SIG-M5 (cell line): Measurements from ENCODE around the gene ANK3.

Experiments used
- DNase-seq: peaks from one replicate; lab custom pipeline; 2025; lab: John Stamatoyannopoulos, UW

ANK3 gene

DNA sequence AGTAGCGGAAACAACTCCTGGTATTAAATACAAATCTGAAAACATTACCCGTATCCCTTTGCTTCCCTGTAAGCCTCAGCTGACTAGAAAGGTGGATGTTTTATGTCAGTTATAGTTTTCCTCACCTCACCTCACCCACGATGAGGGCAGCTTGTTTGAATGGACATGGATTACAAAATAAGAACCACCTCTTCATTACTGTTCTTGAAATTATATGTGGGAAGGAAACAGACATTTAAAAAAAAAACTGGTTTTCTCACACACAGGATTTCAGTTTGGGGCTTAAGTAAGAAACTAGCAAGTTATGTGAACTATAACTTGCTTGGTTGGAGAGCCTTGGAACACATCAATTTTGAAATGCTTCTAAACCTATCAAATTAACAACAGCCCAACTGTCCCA is 250.4 kb downstream of the ANK3 start:
- DNase-seq, result no peak

DNA sequence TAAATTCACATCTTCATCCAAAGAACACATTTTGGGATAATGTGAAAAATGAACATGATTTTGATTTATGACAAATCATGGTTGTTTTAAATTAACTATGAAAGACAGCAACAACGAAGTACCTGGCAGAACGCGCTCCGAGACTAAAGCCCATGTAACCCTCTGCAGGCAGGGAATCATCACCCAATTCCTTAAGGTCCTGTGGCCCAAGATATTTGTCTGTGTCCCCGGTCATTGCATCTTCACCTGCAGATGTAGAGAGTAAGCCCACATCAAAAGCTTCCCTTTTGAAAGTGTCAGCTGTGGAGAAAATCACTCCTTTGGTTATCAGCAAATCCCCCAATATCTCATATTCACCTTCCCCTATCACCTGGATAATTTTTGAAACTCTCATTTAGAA is 250.8 kb downstream of the ANK3 start:
- no peak for DNase-seq

DNA sequence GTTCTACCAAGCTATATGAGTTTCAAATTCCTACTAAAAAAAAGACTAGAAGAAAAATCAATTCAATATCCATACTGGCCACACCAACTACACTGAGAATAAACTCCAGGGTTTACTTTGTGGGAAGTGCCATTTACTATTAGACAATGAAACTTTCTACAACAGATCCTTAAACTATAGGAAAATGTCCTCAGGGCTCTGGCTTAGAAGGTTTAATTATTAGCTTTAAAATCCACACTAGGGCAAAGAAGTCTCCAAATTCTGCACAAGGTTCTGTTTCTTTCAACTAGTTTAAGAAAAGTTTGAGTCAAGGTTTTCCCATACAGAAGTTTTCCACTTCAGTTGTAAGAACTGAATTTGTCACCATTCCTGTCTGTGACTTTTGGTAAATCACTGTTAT is 251.6 kb downstream of the ANK3 start:
- DNase-seq, result no peak

DNA sequence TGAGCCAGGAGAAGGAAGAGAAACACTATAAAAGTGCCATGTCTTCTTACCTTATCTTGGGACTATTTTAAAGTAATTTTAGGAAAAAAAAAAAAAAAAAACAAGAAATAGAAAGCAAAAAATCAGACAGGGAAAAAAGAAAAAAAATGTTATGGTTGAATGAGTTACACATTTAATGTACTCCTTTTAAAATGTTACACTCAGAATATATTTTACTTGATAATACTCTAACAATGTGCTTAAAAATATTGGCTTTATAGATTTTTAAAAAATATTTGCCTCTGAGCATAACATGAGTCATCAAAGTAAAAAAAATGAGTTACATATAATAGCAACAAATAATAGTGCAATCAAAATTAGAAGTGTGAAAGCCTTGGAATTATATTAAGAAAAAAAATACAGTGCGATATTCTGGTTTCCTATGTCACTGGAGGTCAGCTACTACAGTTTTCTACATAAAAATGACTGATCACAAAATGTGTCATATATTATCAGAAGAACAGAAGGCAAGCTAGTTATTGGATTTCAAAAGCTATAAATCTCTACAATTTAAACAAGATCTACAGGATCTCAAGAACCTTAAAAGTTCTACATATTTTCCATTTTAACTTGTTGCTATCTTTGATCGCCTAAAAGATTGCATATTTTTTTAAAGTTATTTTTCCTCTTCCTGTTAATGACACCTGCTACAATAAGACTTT is 252.2 kb downstream of the ANK3 start:
- DNase-seq, result no peak

DNA sequence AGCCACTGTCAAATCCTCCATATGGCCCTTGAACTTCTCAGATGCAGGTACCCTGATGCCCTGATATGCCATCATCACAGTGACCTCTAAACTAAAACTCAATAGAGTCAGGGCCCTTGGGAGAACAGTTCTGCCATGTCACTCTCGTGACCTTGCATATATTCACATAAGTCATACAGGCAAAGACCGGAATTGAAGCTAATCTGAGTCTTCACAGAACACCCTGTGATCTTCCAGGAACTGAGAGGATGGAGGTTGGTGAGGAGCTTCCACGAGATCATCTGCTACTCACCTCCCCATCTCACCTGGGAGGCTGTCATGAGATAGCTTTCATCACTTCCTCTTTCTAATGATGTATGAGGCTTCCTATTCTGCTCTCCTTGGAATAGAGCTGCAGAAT is 254.7 kb downstream of the ANK3 start:
- DNase-seq, result no peak

DNA sequence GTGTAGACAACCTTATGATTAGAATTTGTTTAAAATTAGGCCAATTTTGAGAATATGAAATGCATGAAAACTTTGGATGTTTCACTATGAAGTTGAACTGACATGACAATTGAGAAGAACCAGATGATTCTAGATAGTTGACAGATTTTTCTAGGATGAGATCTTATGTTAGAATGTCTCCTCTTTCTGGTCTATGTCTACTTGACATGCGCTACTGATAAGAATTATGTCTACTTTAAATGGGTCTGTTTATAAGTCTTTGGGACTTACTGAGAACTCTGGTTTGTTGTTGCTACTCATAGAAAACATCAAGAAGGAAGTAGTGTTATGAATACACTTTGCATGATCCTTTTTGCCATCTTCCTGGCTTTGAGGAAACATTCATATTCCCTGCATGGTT is 255.1 kb downstream of the ANK3 start:
- DNase-seq, result no peak

DNA sequence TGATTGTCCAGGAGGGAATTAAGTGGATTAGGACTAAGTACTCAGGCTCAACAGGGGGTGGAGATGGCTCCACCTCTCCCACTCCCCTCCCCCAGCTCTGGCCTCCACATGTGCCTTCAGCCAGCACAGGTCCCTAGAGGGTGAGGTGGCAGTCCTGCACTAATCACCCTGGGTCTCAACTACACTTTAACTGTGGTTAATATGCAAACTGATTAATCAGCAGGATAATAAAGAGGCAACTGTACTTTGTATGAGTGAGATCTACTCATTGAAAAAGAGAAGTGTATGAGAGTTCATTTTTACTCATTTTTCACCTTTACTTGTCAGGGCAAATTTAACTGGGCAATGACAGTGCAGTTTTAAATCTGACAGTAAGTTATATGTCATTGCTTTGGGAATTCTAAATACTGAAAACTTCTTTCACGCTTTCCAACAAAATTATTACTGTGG is 259.5 kb downstream of the ANK3 start:
- DNase-seq, result no peak

DNA sequence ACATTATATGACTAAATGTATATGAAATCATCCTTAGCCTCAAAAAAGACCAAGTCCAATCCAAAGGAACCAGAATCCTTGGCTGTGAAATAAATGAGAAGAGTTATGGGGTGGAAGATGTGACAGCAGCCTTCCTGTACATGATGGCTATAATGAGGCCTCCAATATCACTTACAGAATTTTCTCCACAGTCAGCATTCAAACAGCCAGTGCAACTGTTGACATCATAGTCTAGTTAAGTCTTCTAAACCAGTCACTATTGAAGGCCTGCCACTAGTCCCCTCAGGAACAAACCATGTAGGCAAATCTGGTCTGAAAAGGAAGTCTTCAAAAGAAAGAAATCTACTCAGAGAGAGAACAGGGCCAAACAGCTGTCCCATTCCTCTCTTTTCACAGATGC is 263.8 kb downstream of the ANK3 start:
- no peak for DNase-seq

DNA sequence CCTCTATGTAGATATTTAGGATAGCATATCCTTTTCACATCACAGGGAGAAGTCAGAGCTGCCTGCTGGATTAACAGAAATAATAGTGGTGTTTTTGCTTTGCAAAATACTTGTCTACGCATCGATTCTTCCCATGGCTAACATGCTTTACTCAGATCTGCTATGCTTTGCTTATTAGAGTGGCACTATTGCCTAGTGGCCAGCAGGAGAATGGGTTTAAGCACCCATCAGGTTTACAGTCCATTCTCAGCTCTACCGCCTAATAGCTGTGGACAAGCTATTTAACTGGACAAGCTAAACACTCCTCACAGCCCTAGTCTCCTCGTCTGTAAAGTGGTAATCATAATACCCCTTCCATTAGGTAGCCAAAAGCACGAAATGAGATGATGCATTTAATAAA is 265.1 kb downstream of the ANK3 start:
- DNase-seq, result no peak

DNA sequence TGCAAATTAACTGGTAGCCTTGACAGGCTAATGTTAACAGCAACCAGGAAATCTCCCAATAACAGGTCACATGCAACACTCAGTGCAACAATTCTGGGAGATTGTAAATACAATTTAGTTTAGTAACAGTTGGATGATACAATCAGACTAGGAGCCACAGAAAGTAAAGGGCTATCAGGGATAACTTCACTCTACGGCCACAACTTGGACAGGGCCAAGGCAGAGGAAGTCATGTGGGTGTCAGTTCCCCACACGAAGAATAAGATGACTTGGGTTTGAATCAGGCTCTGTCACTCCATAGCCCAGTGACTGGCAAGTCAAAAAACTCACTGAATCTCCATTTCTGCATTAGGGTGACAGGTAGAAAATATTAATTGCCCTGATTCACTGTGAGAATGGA is 266.0 kb downstream of the ANK3 start:
- no peak for DNase-seq

DNA sequence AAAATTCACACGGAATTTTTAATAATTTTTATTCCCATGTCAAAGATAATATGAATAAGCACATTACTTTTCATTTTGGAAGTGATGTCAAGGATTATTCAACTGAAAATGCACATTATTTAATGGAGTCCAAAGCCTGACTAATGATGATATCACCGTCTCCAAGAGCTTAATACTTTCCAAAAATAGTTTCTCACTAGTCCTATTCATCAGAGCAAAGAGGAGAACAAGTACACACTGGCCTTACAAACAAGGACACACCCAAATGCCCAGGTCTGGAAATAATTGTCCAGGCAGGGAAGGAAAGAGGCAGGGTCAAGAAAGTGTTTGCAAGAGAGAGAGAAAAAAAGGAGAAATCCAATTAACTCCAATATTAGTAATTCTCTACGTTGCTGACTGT is 266.5 kb downstream of the ANK3 start:
- DNase-seq, result no peak

DNA sequence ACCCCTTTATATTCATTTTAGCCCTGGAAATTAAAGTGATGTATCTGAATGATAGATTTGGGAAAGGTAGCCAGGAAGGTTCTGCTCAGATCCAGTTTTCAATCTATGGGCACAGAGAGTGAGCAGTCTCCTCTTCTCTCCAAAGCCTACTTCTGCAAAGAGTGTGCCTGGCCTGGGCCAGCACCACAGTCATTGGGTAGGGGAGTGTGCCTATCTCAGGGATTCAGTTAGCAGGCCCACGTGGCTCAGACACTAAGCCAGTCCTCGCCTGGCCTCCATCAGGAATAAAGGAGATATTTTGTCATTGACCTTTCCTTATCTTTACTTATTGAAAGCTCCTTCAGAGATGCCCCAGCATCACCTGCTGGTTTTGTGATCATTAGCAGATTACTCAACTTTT is 267.5 kb downstream of the ANK3 start:
- no peak for DNase-seq

DNA sequence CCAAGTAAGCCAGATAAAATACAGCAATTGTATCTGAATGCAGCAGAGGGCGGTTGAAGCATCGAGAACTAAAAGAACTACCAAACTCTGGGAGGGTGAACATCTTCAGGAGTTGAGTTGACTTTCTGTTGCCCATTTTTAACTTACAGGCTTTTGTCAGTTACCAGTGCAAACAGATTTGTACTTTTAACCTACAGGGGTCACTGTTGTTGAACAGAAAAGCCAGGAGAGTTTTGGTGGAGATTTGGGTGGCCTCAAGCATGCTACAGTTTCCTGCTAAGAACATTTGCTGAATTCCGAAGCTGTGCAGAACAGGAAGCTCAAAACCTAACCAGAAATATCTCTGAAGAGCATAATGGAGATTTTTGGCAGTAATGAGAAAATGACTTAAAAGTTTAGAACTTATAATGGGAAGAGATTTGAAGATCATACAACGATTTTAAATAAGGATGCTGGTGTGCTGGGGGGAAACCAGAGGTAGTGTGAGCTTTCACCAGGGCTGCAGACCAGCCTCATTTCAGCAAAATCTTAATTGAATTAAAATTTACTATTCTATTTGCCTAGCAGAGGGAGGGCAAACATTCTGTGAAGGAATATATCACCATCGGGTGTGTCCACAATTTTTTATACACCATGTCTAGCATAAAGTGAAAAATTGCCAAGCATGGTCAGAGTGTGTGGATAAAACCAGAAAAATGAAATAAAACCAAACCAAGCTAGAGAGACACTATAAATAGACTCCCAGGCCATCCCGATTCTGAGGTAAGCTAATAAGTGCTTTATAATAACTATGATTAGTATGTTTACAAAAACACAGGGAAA is 274.7 kb downstream of the ANK3 start:
- DNase-seq, result no peak

DNA sequence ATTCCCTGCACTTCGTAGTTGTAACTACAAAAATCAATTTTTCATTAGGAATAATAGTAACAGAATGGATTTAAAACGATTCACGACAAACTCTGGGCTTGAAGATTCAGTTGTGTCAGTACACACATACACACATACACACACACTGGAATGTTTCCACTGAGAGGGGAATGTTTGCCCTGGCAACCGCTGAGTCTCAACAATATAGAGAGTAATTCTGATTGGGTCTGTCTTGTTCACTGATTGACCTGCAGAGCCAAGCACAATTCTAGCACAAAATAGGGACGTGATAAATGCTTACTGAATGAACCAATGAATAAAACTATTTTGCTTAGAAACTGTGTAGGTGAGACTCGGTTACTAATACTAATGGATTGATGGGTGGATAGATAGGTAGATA is 278.9 kb downstream of the ANK3 start:
- no peak for DNase-seq

DNA sequence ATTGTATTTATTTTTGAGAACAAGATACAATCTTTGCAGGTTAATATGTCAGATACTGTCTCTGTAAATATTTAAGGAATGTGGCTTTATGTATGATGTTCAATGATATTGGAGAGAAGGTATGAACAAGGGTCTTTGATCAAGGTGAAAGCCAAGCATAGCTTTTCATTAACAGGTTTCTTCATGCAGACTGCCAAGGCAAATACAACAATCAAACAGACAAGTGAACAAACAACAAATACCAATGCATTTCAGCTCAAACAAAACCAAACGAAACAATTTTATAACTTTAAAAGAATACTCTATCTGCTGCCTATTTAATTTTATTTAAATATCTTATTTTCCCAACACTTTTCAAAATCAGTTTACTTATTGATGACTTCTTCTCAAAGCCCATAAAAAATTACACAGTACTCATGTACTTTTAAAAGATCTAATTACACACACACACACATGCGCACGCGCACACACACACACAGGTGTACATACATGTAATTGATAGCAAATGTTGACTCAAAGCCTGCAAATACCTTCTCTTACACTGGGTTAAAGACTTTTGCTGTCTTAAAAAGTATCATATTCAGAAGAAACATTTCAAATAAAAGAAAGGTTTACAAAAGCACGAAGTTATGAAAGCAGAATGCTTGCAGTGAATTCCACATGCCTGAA is 282.2 kb downstream of the ANK3 start:
- no peak for DNase-seq

DNA sequence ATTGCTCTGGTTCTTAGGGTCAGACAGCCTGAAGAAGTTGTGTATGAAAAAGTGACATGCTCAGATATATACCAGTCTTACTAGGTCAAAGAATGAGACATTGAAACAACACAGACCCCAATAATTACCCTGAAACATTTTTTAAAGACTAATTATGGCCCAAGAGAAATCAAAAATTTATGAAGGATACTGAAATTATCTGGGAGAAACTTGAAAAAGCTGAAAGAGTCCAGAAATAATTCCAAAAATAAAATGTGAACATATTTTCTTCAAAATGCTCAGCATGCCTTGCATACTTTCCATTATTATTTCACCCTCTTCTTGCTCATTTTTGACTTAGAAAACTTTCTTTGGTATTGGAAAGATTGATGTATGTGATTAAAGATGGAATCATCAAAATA is 284.4 kb downstream of the ANK3 start:
- DNase-seq, result no peak

DNA sequence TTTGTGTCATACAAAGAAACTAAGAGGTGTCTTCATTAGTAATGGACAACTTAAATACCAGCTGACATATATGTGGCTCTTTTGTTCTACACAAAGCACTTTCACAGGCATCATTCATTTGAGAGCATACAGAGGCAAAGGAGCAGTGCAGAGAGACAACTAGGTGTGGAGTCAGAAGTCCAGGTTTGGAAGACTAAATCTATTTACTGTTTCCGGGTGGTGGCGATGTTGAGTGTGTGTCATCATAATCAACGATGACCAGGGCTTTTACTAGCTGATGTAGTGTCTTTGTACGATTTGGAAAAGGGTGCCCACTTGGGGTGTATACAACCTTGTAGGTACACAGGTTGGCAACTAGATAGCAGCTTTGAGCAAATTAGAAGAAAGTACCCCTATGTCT is 287.9 kb downstream of the ANK3 start:
- no peak for DNase-seq

DNA sequence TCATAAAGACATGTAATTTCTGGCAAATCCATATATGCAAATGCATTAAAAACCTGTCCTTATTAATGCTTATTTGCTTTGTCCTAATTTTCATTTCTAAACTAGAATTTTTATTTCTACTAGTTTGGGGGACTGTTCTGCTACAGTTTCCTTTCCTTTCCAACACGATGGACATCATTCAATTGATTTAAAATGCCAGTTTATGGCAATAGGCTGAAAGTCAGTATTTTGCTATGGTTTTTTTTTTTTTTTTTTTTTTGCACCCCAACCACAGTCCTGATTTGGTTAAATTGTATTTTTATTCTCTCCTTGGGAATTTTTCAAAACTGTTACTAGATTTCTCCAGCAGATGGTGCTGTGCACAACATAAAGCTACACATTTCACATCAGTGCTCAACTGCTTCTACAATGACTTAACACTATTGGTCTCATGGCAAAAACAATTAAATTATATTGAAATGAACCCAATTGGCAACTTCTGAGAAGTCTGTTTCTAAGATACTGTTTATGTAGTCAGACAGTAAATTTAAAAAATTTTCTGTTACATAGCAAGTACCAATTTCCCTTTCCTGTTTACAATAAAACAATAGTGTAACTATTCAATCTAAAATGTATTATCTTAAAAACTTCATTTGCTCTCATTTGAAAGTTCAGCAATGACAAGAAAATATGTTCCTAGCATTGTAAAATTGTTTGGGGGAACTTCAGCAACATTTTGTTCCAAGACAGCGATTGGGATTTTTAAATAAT is 289.5 kb downstream of the ANK3 start:
- DNase-seq, result no peak

DNA sequence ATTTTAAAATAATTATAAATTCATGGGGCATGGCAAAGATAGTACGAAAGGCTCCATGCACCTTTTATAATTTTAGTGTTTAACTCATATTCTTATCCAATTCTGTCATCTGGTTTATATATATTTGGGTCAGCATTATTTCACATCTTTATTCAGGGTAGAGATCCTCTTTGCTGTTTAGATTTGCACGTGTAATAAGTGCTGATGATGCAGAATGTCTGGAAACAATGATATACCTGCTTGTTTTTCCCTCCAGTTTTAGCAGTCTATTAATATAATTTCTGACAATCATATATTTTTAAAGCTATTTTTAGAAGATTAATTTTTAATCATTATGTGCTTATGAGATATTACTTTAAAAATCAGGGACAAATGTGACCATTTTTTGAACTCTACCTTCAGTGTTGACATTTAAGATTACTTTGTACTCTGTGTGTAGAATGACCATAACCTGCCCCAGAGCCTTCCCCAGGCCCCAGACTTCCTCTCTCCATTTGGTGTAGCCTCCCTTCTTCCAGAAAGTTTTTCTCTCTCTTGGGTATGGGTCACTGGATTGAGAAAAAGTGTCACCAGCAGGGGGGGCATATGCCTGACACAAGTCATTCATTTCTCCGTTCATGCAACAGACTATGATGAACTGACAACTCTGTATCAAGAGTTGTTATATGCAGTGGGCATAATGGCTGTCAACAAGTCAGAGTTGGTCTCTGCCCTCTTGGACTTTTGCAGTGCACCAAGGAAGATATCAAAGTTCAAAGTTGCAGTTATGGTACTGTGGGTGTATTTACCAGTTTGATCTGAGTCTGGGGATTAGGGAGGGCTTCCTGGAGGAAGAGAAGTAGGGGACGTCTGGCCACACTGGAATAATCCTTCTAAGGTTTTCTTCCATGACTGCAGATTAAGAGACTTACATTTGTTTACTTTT is 290.7 kb downstream of the ANK3 start:
- DNase-seq, result no peak

DNA sequence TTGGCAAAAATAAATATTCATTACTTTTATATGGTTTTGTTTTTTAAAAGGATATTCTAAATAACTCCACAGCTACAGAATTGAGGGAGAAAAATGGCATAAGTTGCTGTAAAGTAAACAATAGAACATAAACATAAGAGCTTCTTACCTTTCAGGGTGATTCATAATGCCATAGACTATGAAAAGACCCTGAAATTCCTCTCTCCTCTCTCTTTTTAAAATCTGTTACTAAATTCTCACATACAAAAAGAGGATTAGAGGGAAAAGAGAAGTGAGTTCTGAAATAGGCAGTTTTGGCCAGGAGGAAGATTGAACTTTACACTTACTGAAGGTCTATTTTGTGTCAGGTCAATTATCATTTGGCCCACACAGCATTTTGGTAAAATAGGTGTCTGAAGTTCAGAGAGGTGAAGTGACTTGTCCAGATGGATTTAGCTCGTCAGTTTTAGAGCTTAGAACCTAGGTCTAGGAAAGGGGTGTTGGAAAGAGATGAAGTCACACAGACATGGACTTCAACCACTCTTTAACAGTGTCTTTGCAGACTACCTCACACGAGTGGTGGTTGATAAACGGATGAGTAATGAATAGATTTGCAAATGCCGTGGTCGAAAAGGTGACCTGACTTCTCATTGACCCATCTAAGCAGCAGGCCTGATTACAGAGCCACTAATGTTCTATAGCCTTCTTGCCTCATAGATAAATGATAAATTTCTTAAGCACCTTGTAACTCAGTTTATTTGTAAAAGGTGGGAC is 292.7 kb downstream of the ANK3 start:
- DNase-seq, result no peak

DNA sequence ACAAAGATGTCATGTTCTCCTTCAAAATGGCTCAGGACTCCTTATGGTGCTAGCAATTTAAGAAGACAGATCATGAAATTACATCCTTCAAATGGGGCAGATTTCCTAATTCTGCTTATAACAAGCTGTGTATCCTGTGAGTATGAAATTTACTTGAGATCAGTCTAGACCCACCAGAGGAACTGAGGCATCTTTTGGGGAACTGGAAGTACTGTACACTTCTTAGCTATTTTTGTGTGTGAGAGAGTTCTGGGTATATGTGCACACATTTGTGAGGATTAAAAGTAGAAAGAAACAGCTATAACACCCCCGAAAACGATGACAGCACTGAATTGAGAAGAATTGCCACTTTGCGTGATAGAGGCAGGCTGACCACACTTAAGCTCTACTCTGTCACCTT is 296.4 kb downstream of the ANK3 start:
- no peak for DNase-seq
